ENCODE results near the gene SCAMP5. TPM values are rescaled to one million over a fixed set of nuclear protein-coding genes. Genes with fewer than 3 reads are reported as not detected.

Gene SCAMP5
- total RNA-seq, 1 donor from 2014 or later: 13.9 TPM

DNA sequence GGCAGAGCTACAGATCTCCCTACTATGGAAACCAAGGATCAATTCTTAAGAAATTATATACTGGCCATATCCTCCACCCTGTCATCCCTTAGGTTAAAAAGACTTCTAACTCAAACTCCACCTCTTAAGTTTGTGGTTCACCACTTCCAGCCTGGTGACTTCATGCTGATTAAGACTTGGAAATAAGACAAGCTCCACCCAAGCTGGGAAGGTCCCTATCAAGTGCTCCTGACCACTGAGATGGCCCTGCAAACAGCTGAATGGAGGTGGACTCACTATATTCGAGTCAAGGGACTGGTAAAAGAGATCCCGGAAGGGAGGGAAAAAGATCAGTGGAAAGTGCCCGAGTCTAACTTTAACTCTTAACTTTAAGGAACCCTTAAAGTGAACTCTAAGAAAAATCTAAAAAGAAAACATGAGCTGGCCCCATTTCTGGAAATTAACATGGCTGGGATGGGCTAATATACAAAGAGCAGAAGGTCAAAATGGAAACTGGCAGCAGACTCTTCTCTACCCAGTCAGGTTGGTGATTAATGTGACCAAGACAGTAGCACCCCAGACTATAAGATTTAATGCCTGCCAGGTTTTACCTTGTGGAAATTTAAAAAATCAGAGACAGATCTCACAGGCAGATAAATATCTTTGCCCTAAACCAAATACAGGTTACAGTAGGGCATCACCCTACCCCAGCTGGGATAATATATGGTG is 71.9 kb downstream of the SCAMP5 start:
- H3K36me3 ChIP-seq (ENCODE audit: control insufficient read depth, insufficient read depth, low read length): no peaks in the 10 kb centered on the region
- TF ChIP-seq, protein P1, sequence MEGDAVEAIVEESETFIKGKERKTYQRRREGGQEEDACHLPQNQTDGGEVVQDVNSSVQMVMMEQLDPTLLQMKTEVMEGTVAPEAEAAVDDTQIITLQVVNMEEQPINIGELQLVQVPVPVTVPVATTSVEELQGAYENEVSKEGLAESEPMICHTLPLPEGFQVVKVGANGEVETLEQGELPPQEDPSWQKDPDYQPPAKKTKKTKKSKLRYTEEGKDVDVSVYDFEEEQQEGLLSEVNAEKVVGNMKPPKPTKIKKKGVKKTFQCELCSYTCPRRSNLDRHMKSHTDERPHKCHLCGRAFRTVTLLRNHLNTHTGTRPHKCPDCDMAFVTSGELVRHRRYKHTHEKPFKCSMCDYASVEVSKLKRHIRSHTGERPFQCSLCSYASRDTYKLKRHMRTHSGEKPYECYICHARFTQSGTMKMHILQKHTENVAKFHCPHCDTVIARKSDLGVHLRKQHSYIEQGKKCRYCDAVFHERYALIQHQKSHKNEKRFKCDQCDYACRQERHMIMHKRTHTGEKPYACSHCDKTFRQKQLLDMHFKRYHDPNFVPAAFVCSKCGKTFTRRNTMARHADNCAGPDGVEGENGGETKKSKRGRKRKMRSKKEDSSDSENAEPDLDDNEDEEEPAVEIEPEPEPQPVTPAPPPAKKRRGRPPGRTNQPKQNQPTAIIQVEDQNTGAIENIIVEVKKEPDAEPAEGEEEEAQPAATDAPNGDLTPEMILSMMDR (IDR thresholded peaks at IDR 0.05; ENCODE audit: insufficient read depth, low read length, poor library complexity, severe bottlenecking): no peak
- no peak for DNase-seq (ENCODE audit: low read depth)
- peaks cover 2% of the 10 kb centered on the region for H3K27me3 ChIP-seq (ENCODE audit: control insufficient read depth, insufficient read depth, low read length)
- no peak overlapping the region for H3K4me3 ChIP-seq (ENCODE audit: low read depth, low read length)

DNA sequence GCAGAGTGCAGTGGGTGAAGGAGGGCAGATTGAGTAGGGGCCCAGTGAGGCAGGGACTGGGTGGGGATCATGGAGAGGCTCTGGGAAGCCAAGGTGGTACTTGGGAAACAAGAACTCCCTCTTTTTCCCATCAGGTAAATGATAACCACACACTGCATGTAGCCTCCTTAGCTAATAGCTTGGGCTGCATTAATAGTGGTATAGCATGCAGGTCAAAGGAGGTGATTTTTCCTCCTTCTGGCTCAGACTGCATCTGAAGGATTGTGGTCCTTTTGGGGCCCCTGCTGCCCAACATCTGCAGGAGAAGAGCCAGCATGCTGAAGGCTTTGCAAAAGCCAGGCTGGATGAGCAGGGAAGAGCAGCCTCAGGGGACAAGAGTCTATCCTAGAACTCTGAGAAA is 73.4 kb downstream of the SCAMP5 start:
- no peak overlapping the region for H3K4me3 ChIP-seq (ENCODE audit: low read depth, low read length)
- H3K36me3 ChIP-seq (ENCODE audit: control insufficient read depth, insufficient read depth, low read length): no peaks in the 10 kb centered on the region
- DNase-seq (ENCODE audit: low read depth): no peak
- peaks cover 2% of the 10 kb centered on the region for H3K27me3 ChIP-seq (ENCODE audit: control insufficient read depth, insufficient read depth, low read length)
- TF ChIP-seq, protein P1 (IDR thresholded peaks at IDR 0.05; ENCODE audit: insufficient read depth, low read length, poor library complexity, severe bottlenecking): no peak

DNA sequence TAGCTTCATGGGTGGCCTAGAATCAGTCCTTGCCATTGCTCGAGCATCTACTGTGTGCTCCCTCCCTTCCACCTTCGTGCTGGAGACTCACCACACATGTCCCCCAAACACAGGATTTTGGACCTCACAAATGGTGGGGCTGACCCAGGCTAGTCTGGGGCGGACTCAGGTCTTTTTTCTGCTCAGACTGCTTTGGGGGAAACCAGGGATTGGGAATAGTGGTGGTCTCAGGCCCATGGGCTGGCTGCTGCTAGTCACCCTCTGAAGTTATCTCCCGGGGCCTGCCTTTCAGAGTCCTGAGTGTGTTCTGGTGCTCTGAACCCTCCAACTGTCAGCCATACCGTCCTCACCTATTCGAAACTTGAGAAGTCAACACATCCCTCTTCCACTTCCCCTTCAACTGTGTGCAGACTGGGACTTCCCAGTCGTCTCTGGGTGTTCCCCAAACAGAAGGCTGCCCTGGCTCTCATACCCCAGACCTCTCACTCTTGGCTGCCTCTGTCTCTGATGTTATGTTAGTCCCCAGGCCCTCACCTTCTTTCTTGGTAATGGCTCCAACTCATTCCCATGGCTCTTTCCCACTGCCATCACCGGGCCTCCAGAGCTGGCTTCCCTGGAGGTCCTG is 74.0 kb downstream of the SCAMP5 start:
- Histone ChIP-seq H3K27me3 (ENCODE audit: control insufficient read depth, insufficient read depth, low read length) (peaks cover 2% of the 10 kb centered on the region), H3K36me3 (ENCODE audit: control insufficient read depth, insufficient read depth, low read length) (no peaks in the 10 kb centered on the region), H3K4me3 (ENCODE audit: low read depth, low read length) (no peak overlapping the region)
- TF ChIP-seq, protein P1 (IDR thresholded peaks at IDR 0.05; ENCODE audit: insufficient read depth, low read length, poor library complexity, severe bottlenecking): no peak
- no peak for DNase-seq (ENCODE audit: low read depth)

DNA sequence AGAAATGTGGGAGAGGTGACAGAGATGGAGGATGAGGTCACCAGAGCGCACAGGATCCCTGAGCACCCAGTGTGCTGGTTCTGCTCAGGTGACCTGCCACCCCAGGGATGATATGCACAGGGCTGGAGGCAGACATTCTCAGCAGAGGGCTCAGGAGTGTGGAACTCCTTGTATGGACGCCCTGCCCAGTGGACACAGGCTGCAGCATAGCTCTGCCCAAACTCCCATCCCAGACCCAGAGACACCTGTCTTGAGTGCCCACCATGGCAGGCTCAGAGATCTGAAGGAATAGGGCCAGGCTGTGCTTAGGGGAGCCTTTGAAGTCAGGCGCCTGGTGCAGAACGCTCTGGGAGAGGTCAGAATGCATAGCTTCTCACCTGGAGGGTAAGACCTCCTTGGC is 75.3 kb downstream of the SCAMP5 start:
- DNase-seq (ENCODE audit: low read depth): no peak
- peaks cover 2% of the 10 kb centered on the region for H3K27me3 ChIP-seq (ENCODE audit: control insufficient read depth, insufficient read depth, low read length)
- TF ChIP-seq, protein P1 (IDR thresholded peaks at IDR 0.05; ENCODE audit: insufficient read depth, low read length, poor library complexity, severe bottlenecking): no peak
- H3K36me3 ChIP-seq (ENCODE audit: control insufficient read depth, insufficient read depth, low read length): no peaks in the 10 kb centered on the region
- no peak overlapping the region for H3K4me3 ChIP-seq (ENCODE audit: low read depth, low read length)

Other genes with a start within 250 kb of the SCAMP5 start
- gene CYP1A2, start 246.7 kb upstream of the SCAMP5 start, total RNA-seq: not detected in 2 replicates
- gene CSK, start 213.5 kb upstream of the SCAMP5 start, total RNA-seq: 48.0 and 51.0 TPM in 2 replicates
- gene LMAN1L, start 182.7 kb upstream of the SCAMP5 start, total RNA-seq: not detected in 2 replicates
- not detected in 2 replicates for gene CPLX3, start 168.9 kb upstream of the SCAMP5 start, total RNA-seq
- 24.0 and 32.0 TPM in 2 replicates for gene ULK3, start 152.4 kb upstream of the SCAMP5 start, total RNA-seq
- 93.4 and 107 TPM in 2 replicates for gene SCAMP2, start 122.2 kb upstream of the SCAMP5 start, total RNA-seq
- gene MPI, start 105.5 kb upstream of the SCAMP5 start, total RNA-seq: 39.5 and 45.2 TPM in 2 replicates
- 42.2 and 49.3 TPM in 2 replicates for gene FAM219B, start 88.7 kb upstream of the SCAMP5 start, total RNA-seq
- 132 and 136 TPM in 2 replicates for gene COX5A, start 57.5 kb upstream of the SCAMP5 start, total RNA-seq
- 9.6 and 12.8 TPM in 2 replicates for gene RPP25, start 38.8 kb upstream of the SCAMP5 start, total RNA-seq
- gene PPCDC, start 28.0 kb downstream of the SCAMP5 start, total RNA-seq: 20.1 and 25.9 TPM in 2 replicates
- 26.8 and 34.8 TPM in 2 replicates for gene C15orf39, start 206.3 kb downstream of the SCAMP5 start, total RNA-seq